Astrocyte (in vitro differentiated cells and primary cell): ENCODE measurements around the gene GPATCH2L. TPM values are rescaled to one million over a fixed set of nuclear protein-coding genes. Genes with fewer than 3 reads are reported as not detected.

ENCODE experiments used
- DNase-seq: peaks from one replicate; pipeline ENCODE4 v3.0.0-alpha.2; 2010; ENCODE audit warnings: low read depth
- FAIRE-seq: peaks from 2 replicates; lab custom pipeline; 2011; peaks lifted over from hg19 to GRCh38; lab: Jason Lieb, UNC
- H2AFZ ChIP-seq: 2 replicates; pipeline ENCODE4 v1.6.0; 2012; ENCODE audit warnings: low read depth, low read length, inconsistent platforms
- H3K27ac ChIP-seq: 2 replicates; pipeline ENCODE4 v1.5.1; 2011; ENCODE audit warnings: low read depth, low read length, inconsistent platforms
- H3K27me3 ChIP-seq: 2 replicates; pipeline ENCODE4 v1.6.0; 2011; ENCODE audit warnings: low read length, inconsistent platforms; ENCODE audit not compliant: insufficient read depth
- H3K36me3 ChIP-seq: 2 replicates; pipeline ENCODE4 v1.5.1; 2011; ENCODE audit warnings: low read length, inconsistent platforms; ENCODE audit not compliant: insufficient read depth
- H3K4me1 ChIP-seq: 2 replicates; pipeline ENCODE4 v1.5.1; 2011; ENCODE audit warnings: low read length, inconsistent platforms; ENCODE audit not compliant: insufficient read depth
- H3K4me2 ChIP-seq: 2 replicates; pipeline ENCODE4 v1.6.0; 2012; ENCODE audit warnings: low read length, inconsistent platforms
- H3K4me3 ChIP-seq: 2 replicates; pipeline ENCODE4 v1.5.1; 2011; ENCODE audit warnings: low read depth, mild to moderate bottlenecking, low read length, inconsistent platforms; ENCODE audit not compliant: insufficient read depth
- H3K79me2 ChIP-seq: 2 replicates; pipeline ENCODE4 v1.6.0; 2012; ENCODE audit warnings: mild to moderate bottlenecking, low read length, inconsistent platforms; ENCODE audit not compliant: insufficient read depth
- H3K9ac ChIP-seq: 2 replicates; pipeline ENCODE4 v1.6.0; 2012; ENCODE audit warnings: mild to moderate bottlenecking, low read length, inconsistent platforms
- H3K9me3 ChIP-seq: 2 replicates; pipeline ENCODE4 v1.5.1; 2012; ENCODE audit warnings: low read depth, mild to moderate bottlenecking, low read length, inconsistent platforms; ENCODE audit not compliant: insufficient read depth
- H4K20me1 ChIP-seq: 2 replicates; pipeline ENCODE4 v1.6.0; 2012; ENCODE audit warnings: low read length, inconsistent platforms; ENCODE audit not compliant: insufficient read depth
- H3K27ac Mint-ChIP-seq: one replicate; pipeline ENCODE4 v1.8.0; 2021; ENCODE audit warnings: mild to moderate bottlenecking, mixed read lengths; ENCODE audit not compliant: unreplicated experiment
- H3K27me3 Mint-ChIP-seq: one replicate; pipeline ENCODE4 v1.8.0; 2021; ENCODE audit warnings: low read depth, mixed read lengths; ENCODE audit not compliant: unreplicated experiment
- H3K36me3 Mint-ChIP-seq: one replicate; pipeline ENCODE4 v1.8.0; 2021; ENCODE audit warnings: low read depth, mixed read lengths; ENCODE audit not compliant: unreplicated experiment
- H3K4me1 Mint-ChIP-seq: one replicate; pipeline ENCODE4 v1.8.0; 2021; ENCODE audit warnings: low read depth, mixed read lengths; ENCODE audit not compliant: unreplicated experiment
- H3K4me3 Mint-ChIP-seq: one replicate; pipeline ENCODE4 v1.8.0; 2021; ENCODE audit warnings: mild to moderate bottlenecking, moderate library complexity, mixed read lengths; ENCODE audit not compliant: unreplicated experiment
- H3K9me3 Mint-ChIP-seq: one replicate; pipeline ENCODE4 v1.8.0; 2021; ENCODE audit warnings: mild to moderate bottlenecking, mixed read lengths; ENCODE audit not compliant: unreplicated experiment
- CTCF ChIP-seq: IDR thresholded peaks from 2 replicates; pipeline ENCODE4 v1.5.1; 2011; ENCODE audit warnings: low read depth, mild to moderate bottlenecking, inconsistent platforms, low read length, moderate library complexity; ENCODE audit not compliant: insufficient read depth
- EZH2 ChIP-seq: IDR thresholded peaks from 2 replicates; pipeline ENCODE4 v1.6.1; 2012; ENCODE audit warnings: mild to moderate bottlenecking, low read length, inconsistent platforms; ENCODE audit not compliant: insufficient read depth
- total RNA-seq: library from RNA; stranded (reverse); gene quantifications from 2 replicates; pipeline ENCODE4 v1.2.1, GENCODE V29; 2021

Gene GPATCH2L
- total RNA-seq, 1 donor from 2014 or later, result 60.8 TPM

GRCh38 chr14:76257111-76257803, 105.5 kb downstream of the GPATCH2L start:
- no peaks in the 10 kb centered on the region for H3K79me2 ChIP-seq
- no peak overlapping the region for H3K9ac ChIP-seq
- peaks cover 6% of the 10 kb centered on the region for H3K27me3 Mint-ChIP-seq
- H3K4me1 Mint-ChIP-seq, result peaks cover 10% of the 10 kb centered on the region
- H4K20me1 ChIP-seq, result no peaks in the 10 kb centered on the region
- TF ChIP-seq EZH2, result no peak
- TF ChIP-seq CTCF, result no peak
- no peak overlapping the region for H3K27ac ChIP-seq
- H3K9me3 Mint-ChIP-seq, result peaks cover 7% of the 10 kb centered on the region
- H3K36me3 Mint-ChIP-seq, result no peaks in the 10 kb centered on the region
- H3K4me1 ChIP-seq, result no peaks in the 10 kb centered on the region
- DNase-seq (no peak), FAIRE-seq (no peak)
- H3K36me3 ChIP-seq, result no peaks in the 10 kb centered on the region
- H3K9me3 ChIP-seq, result no peaks in the 10 kb centered on the region
- no peaks in the 10 kb centered on the region for H3K27me3 ChIP-seq
- no peak overlapping the region for H3K27ac Mint-ChIP-seq
- no peak overlapping the region for H2AFZ ChIP-seq
- H3K4me3 ChIP-seq, result no peak overlapping the region
- H3K4me3 Mint-ChIP-seq, result no peak overlapping the region
- H3K4me2 ChIP-seq, result no peak overlapping the region

GRCh38 chr14:76257842-76258397, 106.2 kb downstream of the GPATCH2L start:
- Histone ChIP-seq H3K4me3 (no peak overlapping the region), H3K27ac (no peak overlapping the region), H2AFZ (no peak overlapping the region), H4K20me1 (no peaks in the 10 kb centered on the region), H3K9me3 (no peaks in the 10 kb centered on the region), H3K27me3 (no peaks in the 10 kb centered on the region), H3K36me3 (no peaks in the 10 kb centered on the region), H3K4me1 (no peaks in the 10 kb centered on the region), H3K9ac (no peak overlapping the region), H3K79me2 (no peaks in the 10 kb centered on the region), H3K4me2 (no peak overlapping the region)
- Mint-ChIP-seq H3K4me3 (no peak overlapping the region), H3K36me3 (no peaks in the 10 kb centered on the region), H3K27me3 (peaks cover 6% of the 10 kb centered on the region), H3K9me3 (peaks cover 4% of the 10 kb centered on the region), H3K27ac (no peak overlapping the region), H3K4me1 (peaks cover 10% of the 10 kb centered on the region)
- no peak for DNase-seq
- FAIRE-seq, result no peak
- TF ChIP-seq CTCF (no peak), EZH2 (no peak)
